GM23248 (cell line): ENCODE measurements around the gene GET3.
"Not testable (repeated sequence)": the region's sequence is repeated elsewhere in the genome, so short reads cannot be mapped to it uniquely, and the experiment has no call there.

Source experiments
- EZH2 ChIP-seq: fragments of 200-600 bp; sonication (generic); IDR thresholded peaks from 2 replicates; pipeline ENCODE4 v1.6.1; 2018; ENCODE audit warnings: antibody characterized with exemption, mild to moderate bottlenecking; ENCODE audit not compliant: insufficient read depth, poor library complexity, severe bottlenecking
- EZH2phosphoT487 ChIP-seq: fragments of 200-600 bp; sonication (generic); IDR thresholded peaks from 2 replicates; pipeline ENCODE4 v1.6.1; 2018; ENCODE audit warnings: antibody characterized with exemption, moderate library complexity, mild to moderate bottlenecking, low read depth; ENCODE audit not compliant: insufficient read depth

- TF ChIP-seq EZH2phosphoT487, EZH2: not testable (repeated sequence)
These were observed 60.3 kb downstream of the GET3 start for GRCh38 chr19:12797607-12798006.
